CD8-positive, alpha-beta memory T cell (primary cell): Measurements from ENCODE around the gene SCAF8. TPM values are rescaled to one million over a fixed set of nuclear protein-coding genes. Genes with fewer than 3 reads are reported as not detected.
A peak's percentile ranks its signal among the peaks of the same experiment; 100 is the strongest.

Source experiments
- CTCF ChIA-PET: fragments of 350-600 bp; sonication (Branson Sonifier 250); formaldehyde crosslinking; loops from one replicate; lab custom pipeline; 2021; ENCODE audit warnings: antibody characterized with exemption; lab: Charles Lee
- POLR2A ChIA-PET: fragments of 350-600 bp; sonication (Branson Sonifier 250); formaldehyde crosslinking; loops from one replicate; lab custom pipeline; 2021; ENCODE audit warnings: antibody characterized with exemption; lab: Charles Lee
- DNase-seq, 5 donors: peaks; one replicate each; pipeline versions ENCODE4 v3.0.0 to v3.0.0-alpha.2; 2020 to 2022; ENCODE audit warnings: mixed read lengths in 1 of 5
- H3K27ac ChIP-seq: one replicate; pipeline ENCODE4 v1.7.0; 2013; ENCODE audit warnings: low read depth, mild to moderate bottlenecking, low read length, moderate library complexity
- H3K27me3 ChIP-seq: 2 replicates; pipeline ENCODE4 v1.7.0; 2013; ENCODE audit warnings: low read length, mild to moderate bottlenecking; ENCODE audit not compliant: insufficient read depth, poor library complexity, severe bottlenecking
- H3K36me3 ChIP-seq: 2 replicates; pipeline ENCODE4 v1.7.0; 2013; ENCODE audit warnings: mild to moderate bottlenecking, low read length, moderate library complexity; ENCODE audit not compliant: insufficient read depth
- H3K4me1 ChIP-seq: 2 replicates; pipeline ENCODE4 v1.7.0; 2013; ENCODE audit warnings: mild to moderate bottlenecking, low read length, moderate library complexity; ENCODE audit not compliant: insufficient read depth
- H3K4me3 ChIP-seq: 2 replicates; pipeline ENCODE4 v1.7.0; 2013; ENCODE audit warnings: mild to moderate bottlenecking, low read length
- H3K9me3 ChIP-seq: 2 replicates; pipeline ENCODE4 v1.7.0; 2013; ENCODE audit warnings: mild to moderate bottlenecking, low read length
- H3K27ac Mint-ChIP-seq, 8 donors: one replicate each; pipeline ENCODE4 v1.8.0; 2020 to 2021; ENCODE audit warnings: mixed read lengths in 8 of 8, mild to moderate bottlenecking in 6 of 8, inconsistent platforms in 3 of 8, moderate library complexity in 3 of 8
- H3K27me3 Mint-ChIP-seq, 2 donors: one replicate each; pipeline ENCODE4 v1.8.0; 2020 to 2021; ENCODE audit warnings: mixed read lengths in 2 of 2, mild to moderate bottlenecking in 1 of 2, moderate library complexity in 1 of 2
- H3K36me3 Mint-ChIP-seq, 3 donors: one replicate each; pipeline ENCODE4 v1.8.0; 2020 to 2021; ENCODE audit warnings: mixed read lengths in 3 of 3, inconsistent platforms in 1 of 3, mild to moderate bottlenecking in 1 of 3
- H3K4me1 Mint-ChIP-seq, 3 donors: one replicate each; pipeline ENCODE4 v1.8.0; 2020 to 2021; ENCODE audit warnings: mixed read lengths in 3 of 3, inconsistent platforms in 1 of 3, mild to moderate bottlenecking in 1 of 3
- H3K4me3 Mint-ChIP-seq, 7 donors: one replicate each; pipeline ENCODE4 v1.8.0; 2020 to 2021; ENCODE audit warnings: mixed read lengths in 7 of 7, mild to moderate bottlenecking in 6 of 7, moderate library complexity in 4 of 7, inconsistent platforms in 2 of 7
- H3K9me3 Mint-ChIP-seq, 5 donors: one replicate each; pipeline ENCODE4 v1.8.0; 2020 to 2022; ENCODE audit warnings: mixed read lengths in 5 of 5, mild to moderate bottlenecking in 3 of 5, moderate library complexity in 2 of 5, inconsistent platforms in 1 of 5
- polyA plus RNA-seq: library from polyadenylated mRNA; unstranded; fragments of 300-500 nt; fragmentation: Illumina TruSeq; gene quantifications from one replicate; pipeline ENCODE4 v1.2.3, GENCODE V29; 2021
- total RNA-seq, 2 experiments: library from RNA; stranded (reverse); gene quantifications; one replicate each; pipeline ENCODE4 v1.2.3, GENCODE V29; 2021

The SCAF8 gene
- total and polyA plus RNA-seq, 3 experiments from 2014 or later = 16.2 to 39.8 (median 37.1) TPM

GRCh38 chr6:154721460-154721859, 11.8 kb upstream of the SCAF8 start:
- Mint-ChIP-seq H3K27ac (no peak overlapping the region), H3K36me3 (peaks cover 0 to 18% (median 3%) of the 10 kb centered on the region in 3 donors), H3K4me3 (no peak overlapping the region), H3K4me1 (no peaks in the 10 kb centered on the region), H3K27me3 (peaks cover 6 to 23% of the 10 kb centered on the region in 2 donors), H3K9me3 (peaks cover 9 to 17% (median 13%) of the 10 kb centered on the region in 5 donors)
- H3K27me3 ChIP-seq = no peaks in the 10 kb centered on the region
- no peaks in the 10 kb centered on the region for H3K36me3 ChIP-seq
- no peaks in the 10 kb centered on the region for H3K9me3 ChIP-seq
- H3K27ac ChIP-seq = no peak overlapping the region
- no peak overlapping the region for H3K4me3 ChIP-seq
- CTCF ChIA-PET = no interaction called here
- POLR2A ChIA-PET = no interaction called here
- DNase-seq = no peak
- no peaks in the 10 kb centered on the region for H3K4me1 ChIP-seq

- CTCF ChIA-PET = no interaction called here
- Histone ChIP-seq H3K4me1 (no peaks in the 10 kb centered on the region), H3K27me3 (no peaks in the 10 kb centered on the region), H3K4me3 (no peak overlapping the region), H3K27ac (no peak overlapping the region), H3K36me3 (no peaks in the 10 kb centered on the region), H3K9me3 (no peaks in the 10 kb centered on the region)
- Mint-ChIP-seq H3K4me1 (peaks cover 0 to 3% (median 3%) of the 10 kb centered on the region in 3 donors), H3K4me3 (no peak overlapping the region), H3K27ac (no peak overlapping the region), H3K27me3 (peaks cover 0 to 15% of the 10 kb centered on the region in 2 donors), H3K9me3 (no peaks in the 10 kb centered on the region), H3K36me3 (peaks cover 0 to 8% (median 3%) of the 10 kb centered on the region in 3 donors)
- DNase-seq = no peak
- POLR2A ChIA-PET = no interaction called here
These were observed 6.3 kb upstream of the SCAF8 start for GRCh38 chr6:154726887-154727286.

- Mint-ChIP-seq H3K27me3 (peaks cover 0 to 2% of the 10 kb centered on the region in 2 donors), H3K36me3 (peaks cover 0 to 14% (median under 1%) of the 10 kb centered on the region in 3 donors), H3K4me1 (peaks cover 23 to 30% (median 26%) of the 10 kb centered on the region in 3 donors), H3K27ac (peak overlapping the region in 5 of 8 donors; percentile 43 to 90 (median 61)), H3K9me3 (no peaks in the 10 kb centered on the region), H3K4me3 (peak overlapping the region; percentile 6 to 91 (median 81))
- Histone ChIP-seq H3K27me3 (no peaks in the 10 kb centered on the region), H3K27ac (no peak overlapping the region), H3K36me3 (no peaks in the 10 kb centered on the region), H3K9me3 (no peaks in the 10 kb centered on the region), H3K4me3 (no peak overlapping the region), H3K4me1 (peaks cover 25% of the 10 kb centered on the region)
- CTCF ChIA-PET = interaction anchor here (1.4 to 1.5 kb wide), 2 partner anchors 56 to 74 kb away, joined by 4 to 6 read pairs; no protein-coding TSS in a partner anchor
- POLR2A ChIA-PET = no interaction called here
- no peak for DNase-seq
These were observed 1.7 kb upstream of the SCAF8 start for GRCh38 chr6:154731296-154732218.

GRCh38 chr6:154732538-154733182, 556 bp upstream of the SCAF8 start:
- POLR2A ChIA-PET = interaction anchor here (0.7 kb wide), 1 partner anchor 386 kb away, joined by 3 read pairs; no protein-coding TSS in a partner anchor

GRCh38 chr6:154733626-154734382, 588 bp downstream of the SCAF8 start:
- Histone ChIP-seq H3K27me3 (no peaks in the 10 kb centered on the region), H3K4me3 (peak overlapping the region; percentile 71), H3K36me3 (no peaks in the 10 kb centered on the region), H3K9me3 (no peaks in the 10 kb centered on the region), H3K27ac (peak overlapping the region; percentile 86), H3K4me1 (peaks cover 47% of the 10 kb centered on the region)
- ChIA-PET POLR2A (interaction anchor here (0.8 to 1.8 kb wide), 3 partner anchors 15 to 72 kb away, joined by 3 to 4 read pairs (median 3); no protein-coding TSS in a partner anchor), CTCF (interaction anchor here (0.7 to 1.3 kb wide), 4 partner anchors 12 to 72 kb away, joined by 3 to 4 read pairs (median 3); no protein-coding TSS in a partner anchor)
- H3K4me3 Mint-ChIP-seq = peak overlapping the region; percentile 83 to 96 (median 88)
- H3K27me3 Mint-ChIP-seq = peaks cover 0 to 2% of the 10 kb centered on the region in 2 donors
- H3K36me3 Mint-ChIP-seq = peaks cover 0 to 26% (median 2%) of the 10 kb centered on the region in 3 donors
- peak; percentile 85 to 93 (median 87) for DNase-seq
- H3K27ac Mint-ChIP-seq = peak overlapping the region; percentile 85 to 99 (median 95)
- no peaks in the 10 kb centered on the region for H3K9me3 Mint-ChIP-seq
- H3K4me1 Mint-ChIP-seq = peaks cover 42 to 52% (median 48%) of the 10 kb centered on the region in 3 donors

More at GRCh38 chr6:154732538-154733182, 556 bp upstream of the SCAF8 start:
- Mint-ChIP-seq H3K36me3 (peaks cover 0 to 20% (median 2%) of the 10 kb centered on the region in 3 donors), H3K27ac (peak overlapping the region in 7 of 8 donors; percentile 9 to 91 (median 87)), H3K4me1 (peaks cover 31 to 41% (median 37%) of the 10 kb centered on the region in 3 donors), H3K27me3 (peaks cover 0 to 2% of the 10 kb centered on the region in 2 donors), H3K9me3 (no peaks in the 10 kb centered on the region), H3K4me3 (peak overlapping the region; percentile 80 to 91 (median 90))
- Histone ChIP-seq H3K27me3 (no peaks in the 10 kb centered on the region), H3K4me3 (peak overlapping the region; percentile 74), H3K4me1 (peaks cover 36% of the 10 kb centered on the region), H3K9me3 (no peaks in the 10 kb centered on the region), H3K36me3 (no peaks in the 10 kb centered on the region), H3K27ac (peak overlapping the region; percentile 86)
- CTCF ChIA-PET = interaction anchor here (1.4 kb wide), 1 partner anchor 73 kb away, joined by 4 read pairs; no protein-coding TSS in a partner anchor
- DNase-seq = no peak

- H3K36me3 ChIP-seq = no peaks in the 10 kb centered on the region
- H3K9me3 ChIP-seq = no peaks in the 10 kb centered on the region
- H3K4me3 ChIP-seq = no peak overlapping the region
- H3K36me3 Mint-ChIP-seq = peaks cover 0 to 34% (median 6%) of the 10 kb centered on the region in 3 donors
- ChIA-PET POLR2A (no interaction called here), CTCF (interaction anchor here (1.3 kb wide), 1 partner anchor 14 kb away, joined by 3 read pairs; no protein-coding TSS in a partner anchor)
- H3K27me3 ChIP-seq = no peaks in the 10 kb centered on the region
- peaks cover 63 to 80% (median 78%) of the 10 kb centered on the region in 3 donors for H3K4me1 Mint-ChIP-seq
- peaks cover 64% of the 10 kb centered on the region for H3K4me1 ChIP-seq
- H3K27ac ChIP-seq = no peak overlapping the region
- peaks cover 0 to 2% of the 10 kb centered on the region in 2 donors for H3K27me3 Mint-ChIP-seq
- no peak for DNase-seq
- H3K27ac Mint-ChIP-seq = peak overlapping the region in 5 of 8 donors; percentile 32 to 70 (median 58)
- H3K9me3 Mint-ChIP-seq = no peaks in the 10 kb centered on the region
- H3K4me3 Mint-ChIP-seq = peak overlapping the region; percentile 21 to 83 (median 59)
These were observed 3.5 kb downstream of the SCAF8 start for GRCh38 chr6:154736618-154737259.

GRCh38 chr6:154737424-154737823, 4.2 kb downstream of the SCAF8 start:
- ChIA-PET POLR2A (no interaction called here), CTCF (interaction anchor here (1.3 kb wide), 1 partner anchor 13 kb away, joined by 3 read pairs; no protein-coding TSS in a partner anchor)
- Mint-ChIP-seq H3K27ac (peak overlapping the region in 3 of 8 donors; percentile 15 to 35 (median 32)), H3K27me3 (peaks cover 0 to 2% of the 10 kb centered on the region in 2 donors), H3K4me1 (peaks cover 66 to 83% (median 80%) of the 10 kb centered on the region in 3 donors), H3K9me3 (no peaks in the 10 kb centered on the region), H3K36me3 (peaks cover 0 to 36% (median 6%) of the 10 kb centered on the region in 3 donors), H3K4me3 (peak overlapping the region in 4 of 7 donors; percentile 11 to 59 (median 32))
- no peaks in the 10 kb centered on the region for H3K27me3 ChIP-seq
- no peaks in the 10 kb centered on the region for H3K9me3 ChIP-seq
- no peak overlapping the region for H3K27ac ChIP-seq
- H3K36me3 ChIP-seq = no peaks in the 10 kb centered on the region
- H3K4me1 ChIP-seq = peaks cover 61% of the 10 kb centered on the region
- H3K4me3 ChIP-seq = no peak overlapping the region
- DNase-seq = no peak
